ENCODE results near the gene ACVRL1. TPM values are rescaled to one million over a fixed set of nuclear protein-coding genes. Genes with fewer than 3 reads are reported as not detected.

Gene ACVRL1
- total RNA-seq, 1 experiment from 2014 or later: 0.36 TPM

DNA sequence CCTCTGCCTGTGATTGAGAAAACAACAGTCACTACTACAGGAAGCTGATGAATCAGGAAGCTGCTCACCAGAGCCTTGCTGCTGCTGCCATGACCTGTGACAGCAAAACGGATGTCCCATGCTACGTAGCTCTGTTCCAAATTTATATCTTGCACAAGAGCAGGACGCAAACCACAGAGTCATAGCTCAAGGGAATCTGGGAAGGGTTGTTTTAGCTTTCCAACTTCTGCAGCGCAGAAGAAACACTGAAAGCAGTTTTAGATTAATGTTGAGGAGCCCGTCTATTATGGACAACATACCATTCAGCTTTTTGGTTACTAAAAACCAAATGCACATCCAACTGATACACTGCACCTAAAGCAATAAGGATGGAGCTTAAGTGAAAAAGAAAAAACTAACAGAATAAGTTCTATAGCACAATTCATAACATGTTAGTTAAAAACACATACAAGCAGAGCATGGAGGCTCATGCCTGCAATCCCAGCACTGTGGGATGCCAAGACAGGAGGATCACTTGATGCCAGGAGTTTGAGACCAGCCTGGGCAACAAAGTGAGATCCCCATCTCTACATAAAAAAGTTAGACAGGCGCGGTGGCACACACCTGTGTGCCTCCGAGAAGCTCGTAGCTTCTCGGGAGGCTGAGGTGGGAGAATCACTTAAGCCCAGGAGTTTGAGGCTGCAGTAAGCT is 21.1 kb upstream of the ACVRL1 start:
- no peaks in the 10 kb centered on the region for H3K27me3 ChIP-seq (ENCODE audit: control insufficient read depth, insufficient read depth, low read length)
- no TSS peak for BruUV-seq (replicated peaks)
- in situ Hi-C loops (cut with HindIII; ENCODE audit: low pct_unique_long_range_greater_than_20kb, low sequenced_read_pairs) (no loop called here), intact Hi-C loops (cut with micrococcal nuclease; ENCODE audit: unreplicated experiment) (no loop called here)
- ChIA-PET CTCF (interaction anchor here (0.6 kb wide), 1 partner anchor 13 kb away, joined by 3 read pairs; no protein-coding TSS in a partner anchor), POLR2A (interaction anchor here (0.7 kb wide), 2 partner anchors 31 to 428 kb away, joined by 3 to 4 read pairs; no protein-coding TSS in a partner anchor)
- TF ChIP-seq POLR2AphosphoS5 (IDR thresholded peaks at IDR 0.05; ENCODE audit: low read depth, low read length): no peak
- TF ChIP-seq SIN3A (IDR thresholded peaks at IDR 0.05; ENCODE audit: borderline replicate concordance, insufficient read depth, low read depth, low read length): no peak
- TF ChIP-seq, protein P1, sequence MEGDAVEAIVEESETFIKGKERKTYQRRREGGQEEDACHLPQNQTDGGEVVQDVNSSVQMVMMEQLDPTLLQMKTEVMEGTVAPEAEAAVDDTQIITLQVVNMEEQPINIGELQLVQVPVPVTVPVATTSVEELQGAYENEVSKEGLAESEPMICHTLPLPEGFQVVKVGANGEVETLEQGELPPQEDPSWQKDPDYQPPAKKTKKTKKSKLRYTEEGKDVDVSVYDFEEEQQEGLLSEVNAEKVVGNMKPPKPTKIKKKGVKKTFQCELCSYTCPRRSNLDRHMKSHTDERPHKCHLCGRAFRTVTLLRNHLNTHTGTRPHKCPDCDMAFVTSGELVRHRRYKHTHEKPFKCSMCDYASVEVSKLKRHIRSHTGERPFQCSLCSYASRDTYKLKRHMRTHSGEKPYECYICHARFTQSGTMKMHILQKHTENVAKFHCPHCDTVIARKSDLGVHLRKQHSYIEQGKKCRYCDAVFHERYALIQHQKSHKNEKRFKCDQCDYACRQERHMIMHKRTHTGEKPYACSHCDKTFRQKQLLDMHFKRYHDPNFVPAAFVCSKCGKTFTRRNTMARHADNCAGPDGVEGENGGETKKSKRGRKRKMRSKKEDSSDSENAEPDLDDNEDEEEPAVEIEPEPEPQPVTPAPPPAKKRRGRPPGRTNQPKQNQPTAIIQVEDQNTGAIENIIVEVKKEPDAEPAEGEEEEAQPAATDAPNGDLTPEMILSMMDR (IDR thresholded peaks at IDR 0.05): no peak
- TF ChIP-seq TCF7L2 (IDR thresholded peaks at IDR 0.05; ENCODE audit: low read depth, low read length): no peak
- TF ChIP-seq, protein P2, sequence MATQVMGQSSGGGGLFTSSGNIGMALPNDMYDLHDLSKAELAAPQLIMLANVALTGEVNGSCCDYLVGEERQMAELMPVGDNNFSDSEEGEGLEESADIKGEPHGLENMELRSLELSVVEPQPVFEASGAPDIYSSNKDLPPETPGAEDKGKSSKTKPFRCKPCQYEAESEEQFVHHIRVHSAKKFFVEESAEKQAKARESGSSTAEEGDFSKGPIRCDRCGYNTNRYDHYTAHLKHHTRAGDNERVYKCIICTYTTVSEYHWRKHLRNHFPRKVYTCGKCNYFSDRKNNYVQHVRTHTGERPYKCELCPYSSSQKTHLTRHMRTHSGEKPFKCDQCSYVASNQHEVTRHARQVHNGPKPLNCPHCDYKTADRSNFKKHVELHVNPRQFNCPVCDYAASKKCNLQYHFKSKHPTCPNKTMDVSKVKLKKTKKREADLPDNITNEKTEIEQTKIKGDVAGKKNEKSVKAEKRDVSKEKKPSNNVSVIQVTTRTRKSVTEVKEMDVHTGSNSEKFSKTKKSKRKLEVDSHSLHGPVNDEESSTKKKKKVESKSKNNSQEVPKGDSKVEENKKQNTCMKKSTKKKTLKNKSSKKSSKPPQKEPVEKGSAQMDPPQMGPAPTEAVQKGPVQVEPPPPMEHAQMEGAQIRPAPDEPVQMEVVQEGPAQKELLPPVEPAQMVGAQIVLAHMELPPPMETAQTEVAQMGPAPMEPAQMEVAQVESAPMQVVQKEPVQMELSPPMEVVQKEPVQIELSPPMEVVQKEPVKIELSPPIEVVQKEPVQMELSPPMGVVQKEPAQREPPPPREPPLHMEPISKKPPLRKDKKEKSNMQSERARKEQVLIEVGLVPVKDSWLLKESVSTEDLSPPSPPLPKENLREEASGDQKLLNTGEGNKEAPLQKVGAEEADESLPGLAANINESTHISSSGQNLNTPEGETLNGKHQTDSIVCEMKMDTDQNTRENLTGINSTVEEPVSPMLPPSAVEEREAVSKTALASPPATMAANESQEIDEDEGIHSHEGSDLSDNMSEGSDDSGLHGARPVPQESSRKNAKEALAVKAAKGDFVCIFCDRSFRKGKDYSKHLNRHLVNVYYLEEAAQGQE (IDR thresholded peaks at IDR 0.05; ENCODE audit: insufficient read depth in 1 of 2, low read depth in 2 of 2, low read length in 1 of 2): no peak
- H3K4me3 ChIP-seq (ENCODE audit: low read depth in 2 of 2, low read length in 2 of 2): no peak overlapping the region
- H3K27ac ChIP-seq (ENCODE audit: low read length): no peak overlapping the region
- ATAC-seq: peak; percentile 48; the same call in 1 of the 2 replicates
- DNase-seq (ENCODE audit: low read depth, low spot score): no peak
- H3K9me3 ChIP-seq (ENCODE audit: control insufficient read depth, insufficient read depth, low read depth, low read length): peaks cover 7% of the 10 kb centered on the region; the same call in 1 of the 2 replicates
- H3K4me1 ChIP-seq (ENCODE audit: control insufficient read depth, insufficient read depth, low read length): no peaks in the 10 kb centered on the region
- no peaks in the 10 kb centered on the region for H3K36me3 ChIP-seq (ENCODE audit: control insufficient read depth, insufficient read depth, low read length)

DNA sequence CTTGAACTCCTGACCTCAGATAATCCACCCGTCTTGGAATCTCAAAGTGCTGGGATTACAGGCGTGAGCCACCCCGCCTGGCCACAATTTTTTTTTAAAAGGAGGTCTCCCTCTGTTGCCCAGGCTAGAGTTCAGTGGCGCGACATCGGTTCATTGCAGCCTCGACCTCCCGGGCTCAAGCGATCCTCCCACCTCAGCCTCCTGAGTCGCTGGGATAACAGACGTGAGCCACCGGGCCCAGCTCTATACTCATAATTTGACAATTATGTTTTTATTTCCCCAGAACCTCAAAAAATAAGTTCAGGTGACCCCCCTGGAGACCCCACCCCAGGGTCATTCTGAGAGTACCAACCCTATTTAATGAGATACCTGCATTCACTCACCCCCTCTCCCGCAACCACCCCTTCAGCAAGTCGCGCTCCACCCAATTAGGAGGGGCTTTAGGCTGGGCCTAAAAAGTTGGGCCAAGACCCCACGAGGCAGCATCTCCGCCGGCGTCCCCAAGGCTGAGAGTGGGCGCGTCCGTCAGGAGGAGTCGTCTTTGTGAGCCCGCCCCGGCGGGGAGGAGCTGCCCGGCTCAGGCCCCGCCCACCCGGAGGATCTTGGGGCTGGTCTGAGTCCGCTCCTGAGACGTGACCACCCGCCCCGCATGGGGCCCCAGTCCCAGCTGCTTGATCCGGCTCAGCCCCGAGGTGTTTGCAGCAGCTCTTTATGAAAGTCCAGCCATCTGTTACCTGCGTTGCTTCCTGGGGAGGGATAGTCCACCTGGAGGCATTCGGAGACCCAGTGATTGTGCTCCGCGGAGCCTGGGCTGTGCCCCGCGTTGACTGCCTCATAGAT is 19.6 kb upstream of the ACVRL1 start, which contains the start of gene ANKRD33:
TSS of gene ANKRD33 (plus strand) at position 628 of the 840 bp plus-strand sequence. CDS start at position 712, 84 bp downstream.
- no TSS peak for BruUV-seq (replicated peaks)
- Histone ChIP-seq H3K36me3 (ENCODE audit: control insufficient read depth, insufficient read depth, low read length) (no peaks in the 10 kb centered on the region), H3K9me3 (ENCODE audit: control insufficient read depth, insufficient read depth, low read depth, low read length) (peaks cover 7% of the 10 kb centered on the region; the same call in 1 of the 2 replicates), H3K27me3 (ENCODE audit: control insufficient read depth, insufficient read depth, low read length) (no peaks in the 10 kb centered on the region), H3K4me1 (ENCODE audit: control insufficient read depth, insufficient read depth, low read length) (no peaks in the 10 kb centered on the region), H3K4me3 (ENCODE audit: low read depth in 2 of 2, low read length in 2 of 2) (no peak within 1 kb of the TSS), H3K27ac (ENCODE audit: low read length) (no peak within 1 kb of the TSS)
- intact Hi-C loops (cut with micrococcal nuclease; ENCODE audit: unreplicated experiment): no loop called here
- no peak for DNase-seq (ENCODE audit: low read depth, low spot score)
- ChIA-PET CTCF (interaction anchor here (0.6 to 0.9 kb wide), 5 partner anchors 8 to 553 kb away, joined by 3 to 5 read pairs (median 4); no protein-coding TSS in a partner anchor), POLR2A (interaction anchor here (0.6 kb wide), 1 partner anchor 448 kb away, joined by 3 read pairs; no protein-coding TSS in a partner anchor)
- TF ChIP-seq POLR2AphosphoS5 (IDR thresholded peaks at IDR 0.05; ENCODE audit: low read depth, low read length): no peak
- peak; percentile 56 for ATAC-seq
- in situ Hi-C loops (cut with HindIII; ENCODE audit: low pct_unique_long_range_greater_than_20kb, low sequenced_read_pairs): no loop called here

Measured in Panc1 (cell line).